SJSA1 (cell line): Measurements from ENCODE around the gene CXCL5. TPM values are rescaled to one million over a fixed set of nuclear protein-coding genes. Genes with fewer than 3 reads are reported as not detected.

Experiments used
- DNase-seq, 2 experiments: peaks; one replicate each; pipeline ENCODE4 v3.0.0-alpha.2; 2015 to 2020; ENCODE audit warnings: low spot score in 2 of 2, low read depth in 1 of 2
- H3K27ac ChIP-seq: fragments of 250-450 bp; sonication (Bioruptor Pico); 2 replicates; pipeline ENCODE4 v1.5.1; 2020; ENCODE audit warnings: mild to moderate bottlenecking, moderate library complexity
- H3K27me3 ChIP-seq: fragments of 250-450 bp; sonication (Bioruptor Pico); replicated peaks from 2 replicates; pipeline ENCODE4 v1.5.1; 2020; ENCODE audit warnings: mild to moderate bottlenecking, moderate library complexity
- H3K36me3 ChIP-seq: fragments of 250-450 bp; sonication (Bioruptor Pico); 2 replicates; pipeline ENCODE4 v1.5.1; 2020; ENCODE audit warnings: mild to moderate bottlenecking
- H3K4me1 ChIP-seq: fragments of 250-450 bp; sonication (Bioruptor Pico); replicated peaks from 2 replicates; pipeline ENCODE4 v1.6.1; 2021; ENCODE audit warnings: mild to moderate bottlenecking
- H3K4me3 ChIP-seq: fragments of 250-450 bp; sonication (Bioruptor Pico); 2 replicates; pipeline ENCODE4 v1.5.1; 2020; ENCODE audit warnings: mild to moderate bottlenecking
- H3K9me3 ChIP-seq: fragments of 250-450 bp; sonication (Bioruptor Pico); replicated peaks from 2 replicates; pipeline ENCODE4 v1.5.1; 2020; ENCODE audit warnings: mild to moderate bottlenecking
- total RNA-seq: library from RNA; depleted of rRNA; stranded (reverse); fragments of >200 nt; shearing (Covaris generic); gene quantifications from 2 replicates; pipeline ENCODE4 v1.2.3, GENCODE V29; 2014; rRNA removed

The CXCL5 gene
- total RNA-seq, 1 experiment from 2014 or later, result not detected

GRCh38 chr4:73945674-73946449 lies 52.6 kb downstream of the CXCL5 start:
- Histone ChIP-seq H3K4me3 (no peak overlapping the region), H3K4me1 (no peaks in the 10 kb centered on the region), H3K27ac (no peak overlapping the region), H3K36me3 (no peaks in the 10 kb centered on the region), H3K27me3 (peaks cover 12% of the 10 kb centered on the region; the same call in 1 of the 2 replicates), H3K9me3 (no peaks in the 10 kb centered on the region)
- no peak for DNase-seq

Other genes starting within 250 kb of the CXCL5 start
- not detected in 2 replicates for gene CXCL6, start 162.0 kb downstream of the CXCL5 start, total RNA-seq
- not detected in 2 replicates for gene PF4V1, start 145.4 kb downstream of the CXCL5 start, total RNA-seq
- gene CXCL1, start 129.3 kb downstream of the CXCL5 start, total RNA-seq, result 0.38 and 2.3 TPM in 2 replicates
- gene PF4, start 16.6 kb downstream of the CXCL5 start, total RNA-seq, result not detected in 2 replicates
- gene PPBP, start 10.5 kb downstream of the CXCL5 start, total RNA-seq, result not detected in 2 replicates
- 0.34 TPM in 1 of 2 replicates, not detected in the other for gene CXCL3, start 40.0 kb upstream of the CXCL5 start, total RNA-seq
- 0.16 TPM in 1 of 2 replicates, not detected in the other for gene CXCL2, start 100.5 kb upstream of the CXCL5 start, total RNA-seq
- 3.8 and 8.4 TPM in 2 replicates for gene MTHFD2L, start 159.4 kb upstream of the CXCL5 start, total RNA-seq